Activated CD4-positive, alpha-beta T cell treated with anti-CD3 and anti-CD28 coated beads for 24 hours (primary cell): ENCODE data around the gene NBL1.
A peak's percentile ranks its signal among the peaks of the same experiment; 100 is the strongest.

Experiments
- DNase-seq, 2 donors: peaks; one replicate each; pipeline ENCODE4 v3.0.0-alpha.2; 2020; ENCODE audit warnings: low read depth in 2 of 2

The NBL1 gene

DNA sequence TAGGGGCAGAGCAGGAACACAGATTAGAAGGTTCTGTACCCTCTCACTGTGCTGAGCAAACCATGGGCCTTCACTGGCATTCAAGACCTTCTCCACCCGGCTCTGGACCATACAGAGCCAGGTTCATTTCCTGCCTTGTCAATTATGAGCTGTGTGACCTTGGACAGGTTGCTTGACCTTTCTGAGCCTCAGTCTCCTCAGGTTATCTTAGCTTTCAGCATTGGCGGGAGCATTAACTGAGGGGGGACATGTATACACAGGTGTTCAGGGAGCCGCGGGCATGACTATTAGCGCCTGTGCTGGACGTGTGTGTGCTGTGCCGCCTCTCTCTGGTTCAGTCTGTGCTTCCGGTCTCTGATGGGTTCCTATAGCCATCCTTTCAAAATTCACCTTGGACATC is 52.7 kb downstream of the NBL1 start:
- no peak for DNase-seq

DNA sequence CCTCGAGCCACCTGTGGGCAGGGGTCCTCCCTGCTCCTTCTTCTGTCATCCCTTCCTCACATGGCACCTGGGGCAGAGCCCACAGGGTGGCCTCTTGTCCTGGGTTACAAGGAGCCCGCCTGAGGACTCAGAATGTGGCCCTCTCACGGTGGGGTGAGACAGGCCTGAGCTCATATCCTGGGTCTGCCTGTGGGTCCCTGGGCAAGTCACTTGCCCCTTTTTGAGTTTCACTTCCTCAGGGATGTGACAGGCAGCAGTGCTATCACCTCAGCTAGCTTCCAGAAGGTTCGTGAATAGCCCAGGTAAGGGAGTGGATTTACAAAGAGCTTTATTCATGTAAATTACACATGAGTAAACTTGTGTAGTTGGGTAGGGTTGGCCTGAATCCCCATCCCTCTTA is 54.1 kb downstream of the NBL1 start:
- DNase-seq = no peak

GRCh38 chr1:19700079-19700777 is 56.1 kb downstream of the NBL1 start:
- DNase-seq = no peak

GRCh38 chr1:19703280-19703679 is 59.2 kb downstream of the NBL1 start:
- no peak for DNase-seq

- peak; percentile 46 to 55 for DNase-seq
These were observed 60.4 kb downstream of the NBL1 start for GRCh38 chr1:19704247-19705113.

DNA sequence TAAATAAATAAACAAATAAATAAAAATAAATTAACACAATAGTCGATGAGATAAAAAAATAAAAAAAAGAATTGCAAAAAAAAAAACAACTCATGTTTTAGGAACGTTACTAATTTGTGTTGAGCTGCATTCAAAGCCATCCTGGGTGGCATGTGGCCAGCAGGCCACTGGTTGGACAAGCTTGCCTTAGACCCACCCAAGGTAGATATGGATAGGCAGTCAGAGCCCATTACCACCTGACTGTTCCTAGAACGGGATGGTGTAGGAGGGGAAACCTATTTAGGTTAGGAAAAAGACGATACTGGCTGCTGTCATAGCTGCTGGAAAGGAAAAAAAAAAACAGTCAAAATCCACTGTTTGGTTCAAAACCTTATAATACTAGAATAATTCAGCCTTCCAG is 61.4 kb downstream of the NBL1 start:
- no peak for DNase-seq

- DNase-seq = no peak
These were observed 62.0 kb downstream of the NBL1 start for GRCh38 chr1:19706136-19706535.
